Uterus (tissue), 4 donors: Measurements from ENCODE around the gene BCAN. TPM values are rescaled to one million over a fixed set of nuclear protein-coding genes. Genes with fewer than 3 reads are reported as not detected.

ENCODE experiments used
- DNase-seq, 2 donors: peaks; one replicate each; pipeline ENCODE4 v3.0.0-alpha.2; 2019 to 2020
- H3K27ac ChIP-seq, 2 donors: fragments of 200-600 bp; sonication (generic); 1 replicate in 1 of 2; 2 replicates in 1 of 2; pipeline ENCODE4 v1.5.1; 2016 to 2018
- H3K27me3 ChIP-seq, 2 donors: fragments of 200-600 bp; sonication (generic); one replicate each; pipeline ENCODE4 v1.5.1; 2018 to 2019; ENCODE audit warnings: control low read depth in 1 of 2
- H3K36me3 ChIP-seq, 2 donors: fragments of 200-600 bp; sonication (generic); one replicate each; pipeline ENCODE4 v1.5.1; 2019; ENCODE audit warnings: control low read depth in 1 of 2
- H3K4me1 ChIP-seq, 2 donors: fragments of 200-600 bp; sonication (generic); one replicate each; pipeline ENCODE4 v1.5.1; 2018 to 2019; ENCODE audit warnings: control low read depth in 1 of 2
- H3K4me3 ChIP-seq, 2 donors: fragments of 200-600 bp; sonication (generic); 1 replicate in 1 of 2; 2 replicates in 1 of 2; pipeline ENCODE4 v1.5.1; 2018 to 2019; ENCODE audit warnings: mild to moderate bottlenecking in 1 of 2
- H3K9me3 ChIP-seq, 2 donors: fragments of 200-600 bp; sonication (generic); one replicate each; pipeline ENCODE4 v1.5.1; 2019; ENCODE audit warnings: control low read depth in 1 of 2
- POLR2A ChIP-seq, 2 donors: fragments of 450-650 bp; IDR thresholded peaks; one replicate each; pipeline ENCODE4 v1.6.1; 2016; ENCODE audit warnings: antibody characterized with exemption in 2 of 2, mild to moderate bottlenecking in 1 of 2, moderate library complexity in 1 of 2
- intact Hi-C: fragments of 100-400 bp; cut with DNase I; formaldehyde crosslinking; loops from one replicate; pipeline ENCODE4 v1.15.1; 2023; ENCODE audit warnings: low total_unique reads
- total RNA-seq, 4 donors: library from RNA; depleted of rRNA in 3 of 4; stranded (reverse); fragments of >200 nt in 3 of 4; gene quantifications; one replicate each; pipeline versions ENCODE4 v1.1.0 to v1.2.4, GENCODE V29; 2014 to 2023
- TF ChIP-seq, protein P1 (sequence below), 4 experiments: fragments of 200-600 bp in 2 of 4; fragments of 450-650 bp in 2 of 4; sonication (generic) in 2 of 4; IDR thresholded peaks; one replicate each; pipeline ENCODE4 v1.5.1; 2016 to 2019; ENCODE audit warnings: antibody characterized with exemption in 4 of 4, mild to moderate bottlenecking in 2 of 4, moderate library complexity in 1 of 4
- donor health status: DM: yes; HTN: yes; CAD: no.

Gene BCAN
- total RNA-seq, 4 donors from 2014 or later = 2.3 to 3.0 (median 2.8) TPM; not detected in 1

DNA sequence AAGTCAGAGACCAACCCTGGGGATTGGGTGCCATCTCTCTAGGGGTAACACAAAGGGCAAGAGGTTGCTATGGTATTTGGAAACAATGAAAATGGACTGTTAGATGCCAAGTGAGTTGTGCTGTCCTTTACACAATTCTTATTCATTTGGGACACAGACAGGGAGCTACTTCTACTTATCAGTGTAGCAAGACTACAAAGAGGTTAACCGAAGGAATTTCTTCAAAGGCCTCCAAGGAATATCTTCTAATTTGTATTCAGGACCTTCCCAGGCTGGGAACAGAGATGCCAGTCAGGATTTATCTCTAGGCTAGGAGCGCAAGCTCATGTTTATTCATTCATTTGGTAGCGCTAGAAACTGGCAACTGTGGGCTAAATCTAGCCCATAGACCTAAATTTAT, 47.7 kb upstream of the BCAN start:
- TF ChIP-seq, protein P1, sequence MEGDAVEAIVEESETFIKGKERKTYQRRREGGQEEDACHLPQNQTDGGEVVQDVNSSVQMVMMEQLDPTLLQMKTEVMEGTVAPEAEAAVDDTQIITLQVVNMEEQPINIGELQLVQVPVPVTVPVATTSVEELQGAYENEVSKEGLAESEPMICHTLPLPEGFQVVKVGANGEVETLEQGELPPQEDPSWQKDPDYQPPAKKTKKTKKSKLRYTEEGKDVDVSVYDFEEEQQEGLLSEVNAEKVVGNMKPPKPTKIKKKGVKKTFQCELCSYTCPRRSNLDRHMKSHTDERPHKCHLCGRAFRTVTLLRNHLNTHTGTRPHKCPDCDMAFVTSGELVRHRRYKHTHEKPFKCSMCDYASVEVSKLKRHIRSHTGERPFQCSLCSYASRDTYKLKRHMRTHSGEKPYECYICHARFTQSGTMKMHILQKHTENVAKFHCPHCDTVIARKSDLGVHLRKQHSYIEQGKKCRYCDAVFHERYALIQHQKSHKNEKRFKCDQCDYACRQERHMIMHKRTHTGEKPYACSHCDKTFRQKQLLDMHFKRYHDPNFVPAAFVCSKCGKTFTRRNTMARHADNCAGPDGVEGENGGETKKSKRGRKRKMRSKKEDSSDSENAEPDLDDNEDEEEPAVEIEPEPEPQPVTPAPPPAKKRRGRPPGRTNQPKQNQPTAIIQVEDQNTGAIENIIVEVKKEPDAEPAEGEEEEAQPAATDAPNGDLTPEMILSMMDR (IDR thresholded peaks at IDR 0.05) = no peak
- no peak for TF ChIP-seq POLR2A (IDR thresholded peaks at IDR 0.05)
- no peak for DNase-seq
- intact Hi-C loops = no loop called here
- Histone ChIP-seq H3K4me3 (no peak overlapping the region), H3K4me1 (no peaks in the 10 kb centered on the region), H3K36me3 (no peaks in the 10 kb centered on the region), H3K27ac (no peak overlapping the region), H3K27me3 (no peaks in the 10 kb centered on the region), H3K9me3 (no peaks in the 10 kb centered on the region)

GRCh38 chr1:156595016-156595415, 46.9 kb upstream of the BCAN start:
- Histone ChIP-seq H3K9me3 (no peaks in the 10 kb centered on the region), H3K4me1 (no peaks in the 10 kb centered on the region), H3K27ac (no peak overlapping the region), H3K27me3 (no peaks in the 10 kb centered on the region), H3K36me3 (no peaks in the 10 kb centered on the region), H3K4me3 (no peak overlapping the region)
- TF ChIP-seq, protein P1 (IDR thresholded peaks at IDR 0.05) = no peak
- TF ChIP-seq POLR2A (IDR thresholded peaks at IDR 0.05) = no peak
- no peak for DNase-seq
- intact Hi-C loops = no loop called here

DNA sequence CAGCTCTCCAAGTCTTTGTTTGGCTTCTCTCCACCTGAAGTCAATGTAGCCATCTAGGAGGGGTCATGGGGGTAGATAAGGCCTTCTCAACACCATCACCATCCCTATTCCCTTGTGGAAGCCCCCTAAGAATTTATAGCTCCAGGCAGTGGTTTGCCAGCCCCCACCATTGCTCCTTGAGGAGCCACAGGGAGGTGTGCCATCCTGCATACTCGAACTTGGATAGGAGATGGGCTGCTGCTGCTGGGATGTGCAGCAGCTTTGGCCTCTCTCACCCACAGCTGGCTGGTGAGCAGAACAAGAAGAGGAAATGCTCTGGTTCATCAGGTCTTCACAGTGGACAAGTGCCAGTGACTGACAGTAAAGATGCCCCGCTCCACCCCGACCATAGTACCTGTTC, 45.5 kb upstream of the BCAN start:
- H3K36me3 ChIP-seq = no peaks in the 10 kb centered on the region
- no peak for TF ChIP-seq POLR2A (IDR thresholded peaks at IDR 0.05)
- TF ChIP-seq, protein P1 (IDR thresholded peaks at IDR 0.05) = no peak
- no peaks in the 10 kb centered on the region for H3K27me3 ChIP-seq
- no peak for DNase-seq
- intact Hi-C loops = no loop called here
- H3K27ac ChIP-seq = no peak overlapping the region
- no peaks in the 10 kb centered on the region for H3K9me3 ChIP-seq
- peaks cover 0 to 11% of the 10 kb centered on the region in 2 donors for H3K4me1 ChIP-seq
- no peak overlapping the region for H3K4me3 ChIP-seq

DNA sequence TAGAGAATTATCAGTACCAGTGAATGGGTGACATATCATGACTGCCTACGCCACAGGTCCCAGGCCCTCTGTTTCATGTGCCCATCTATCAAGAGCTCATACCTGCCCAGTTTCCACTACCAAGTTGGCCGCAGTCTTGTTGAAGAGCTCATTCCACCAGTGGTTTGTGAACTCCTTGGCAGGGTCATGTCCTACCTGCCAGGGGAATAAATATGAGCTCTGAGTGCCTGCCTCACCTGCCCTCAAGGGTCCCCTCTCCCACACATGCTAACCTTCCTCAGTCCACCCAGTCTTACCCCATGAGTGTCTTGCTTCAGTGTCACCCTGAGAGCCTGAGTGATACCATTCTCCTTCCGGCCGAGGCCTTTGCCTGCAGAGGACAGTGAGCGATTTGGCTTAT, 43.8 kb upstream of the BCAN start:
- Histone ChIP-seq H3K4me1 (peaks cover 0 to 11% of the 10 kb centered on the region in 2 donors), H3K4me3 (no peak overlapping the region), H3K9me3 (no peaks in the 10 kb centered on the region), H3K27me3 (no peaks in the 10 kb centered on the region), H3K36me3 (no peaks in the 10 kb centered on the region), H3K27ac (no peak overlapping the region)
- DNase-seq = no peak
- intact Hi-C loops = no loop called here
- no peak for TF ChIP-seq POLR2A (IDR thresholded peaks at IDR 0.05)
- TF ChIP-seq, protein P1 (IDR thresholded peaks at IDR 0.05) = no peak

- Histone ChIP-seq H3K36me3 (no peaks in the 10 kb centered on the region), H3K27ac (no peak overlapping the region), H3K9me3 (no peaks in the 10 kb centered on the region), H3K27me3 (no peaks in the 10 kb centered on the region), H3K4me1 (peaks cover 0 to 11% of the 10 kb centered on the region in 2 donors), H3K4me3 (no peak overlapping the region)
- intact Hi-C loops = no loop called here
- TF ChIP-seq, protein P1 (IDR thresholded peaks at IDR 0.05) = no peak
- no peak for TF ChIP-seq POLR2A (IDR thresholded peaks at IDR 0.05)
- no peak for DNase-seq
These were observed 43.0 kb upstream of the BCAN start for GRCh38 chr1:156598731-156599432.
